Pulmonary artery endothelial cell (primary cell): ENCODE measurements around the gene DNPEP. TPM values are rescaled to one million over a fixed set of nuclear protein-coding genes. Genes with fewer than 3 reads are reported as not detected.

Experiments
- DNase-seq: peaks from one replicate; pipeline ENCODE4 v3.0.0-alpha.2; 2011; ENCODE audit warnings: low read depth, low spot score
- total RNA-seq: library from RNA; depleted of rRNA; stranded (reverse); fragments of >200 nt; gene quantifications from 2 replicates; pipeline ENCODE4 v1.2.3, GENCODE V29; 2014

DNPEP gene
- total RNA-seq: 50.0 and 60.6 TPM in 2 replicates

DNA sequence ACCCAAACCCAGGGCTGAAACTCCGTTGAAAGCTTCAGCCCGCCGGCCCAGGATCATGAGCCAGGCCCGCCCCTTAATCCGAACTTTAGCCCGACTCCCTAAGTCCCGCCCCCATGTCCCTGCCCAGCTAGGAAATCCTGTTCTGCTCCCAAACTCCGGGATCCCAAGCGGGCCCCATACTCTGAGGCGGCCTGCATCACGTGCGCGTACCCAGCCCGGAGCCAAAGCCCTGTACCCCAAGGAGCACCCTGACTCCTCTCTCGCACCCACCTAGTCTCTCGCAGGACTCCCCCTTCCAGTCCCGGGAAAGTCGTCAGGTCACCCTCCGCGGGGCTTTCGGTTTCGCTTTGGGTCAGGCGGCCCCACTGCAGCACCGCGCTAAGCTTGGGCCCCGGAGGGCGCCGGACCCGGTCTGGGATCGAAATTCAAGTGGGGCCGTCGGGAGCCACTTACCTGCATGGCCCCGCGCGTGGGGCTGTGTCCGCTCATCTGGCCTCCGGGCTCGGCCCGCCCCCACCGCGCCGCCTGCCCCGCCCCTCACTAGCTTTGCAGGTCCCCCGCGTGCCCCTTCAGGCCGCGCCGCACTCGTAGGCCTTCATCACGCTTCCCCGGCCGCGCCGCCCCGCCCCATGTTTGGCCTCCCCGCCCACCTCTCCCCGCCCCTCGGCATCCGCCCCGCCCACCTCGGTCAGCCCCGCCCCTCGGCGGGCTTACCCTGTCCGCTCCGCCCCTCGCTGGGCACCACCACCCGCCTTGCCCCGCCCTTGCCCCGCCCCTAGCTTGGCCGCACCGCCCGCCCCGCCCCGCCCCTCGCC, at the start of gene DNPEP:
DNPEP (minus strand) TSS at position 607 of the 815 bp plus-strand sequence; CDS start at position 489, 118 bp downstream.
- peak; percentile 71 for DNase-seq

DNA sequence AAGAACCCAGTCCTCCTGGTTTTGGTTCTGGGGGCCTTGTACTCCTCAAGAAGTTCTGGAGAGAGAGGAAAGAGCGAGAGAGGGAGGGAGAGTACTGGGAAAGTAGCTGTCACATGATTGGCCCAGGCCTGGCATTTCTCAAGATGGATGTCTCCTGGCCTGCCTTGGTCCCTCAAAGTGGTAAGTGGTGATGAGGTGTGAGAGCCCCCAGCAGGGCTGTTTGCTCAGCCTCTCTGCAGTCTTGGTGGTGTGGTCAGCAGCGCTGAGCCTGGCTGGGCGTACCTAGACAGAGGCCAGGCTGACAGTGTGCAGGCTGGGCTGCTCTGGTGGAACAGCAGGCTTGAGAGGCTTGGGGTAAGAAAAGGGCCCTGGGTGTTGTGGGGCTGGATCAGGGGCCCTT, 49.4 kb upstream of the DNPEP start:
- DNase-seq: no peak

DNA sequence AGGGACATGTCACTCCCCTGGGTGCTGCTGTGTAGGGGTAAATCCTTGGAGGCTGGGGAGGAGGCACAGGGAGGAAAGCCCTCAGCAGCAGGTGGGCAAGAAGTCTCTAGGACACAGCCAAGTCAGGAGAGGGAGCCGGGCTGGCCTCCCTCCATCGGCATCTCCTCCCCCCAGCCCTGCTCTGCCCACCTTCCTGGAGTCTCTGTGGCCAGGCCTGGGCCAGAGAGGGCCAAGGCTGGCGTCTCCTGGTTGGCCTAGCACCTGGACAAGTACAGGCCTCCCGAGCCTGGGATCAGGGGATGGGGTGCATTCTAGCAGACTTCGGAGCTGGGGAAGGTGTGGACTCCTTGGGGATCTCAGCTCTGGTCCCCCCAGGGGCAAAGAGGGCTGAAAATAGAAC, 48.8 kb upstream of the DNPEP start:
- DNase-seq: no peak

DNA sequence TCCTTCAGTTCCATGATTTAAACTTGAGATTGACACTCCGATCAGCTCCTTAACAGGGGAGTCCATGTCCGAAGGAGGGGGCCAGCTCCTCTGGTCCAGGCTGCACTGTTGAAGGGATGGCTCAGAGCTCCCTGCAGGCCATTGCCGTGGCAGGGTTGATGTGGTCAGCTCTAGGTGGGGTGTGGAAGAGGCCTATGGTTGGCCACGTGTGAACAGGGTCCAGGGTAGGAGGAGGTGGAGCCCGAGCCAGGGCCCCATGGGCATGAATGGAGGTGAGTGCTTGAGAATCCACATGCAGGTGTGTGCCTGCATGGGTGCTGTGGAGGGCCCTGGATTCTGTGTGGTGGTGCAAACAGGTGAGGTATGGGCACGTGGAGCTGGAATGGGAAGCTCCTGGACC, 48.0 kb upstream of the DNPEP start:
- DNase-seq: no peak

DNA sequence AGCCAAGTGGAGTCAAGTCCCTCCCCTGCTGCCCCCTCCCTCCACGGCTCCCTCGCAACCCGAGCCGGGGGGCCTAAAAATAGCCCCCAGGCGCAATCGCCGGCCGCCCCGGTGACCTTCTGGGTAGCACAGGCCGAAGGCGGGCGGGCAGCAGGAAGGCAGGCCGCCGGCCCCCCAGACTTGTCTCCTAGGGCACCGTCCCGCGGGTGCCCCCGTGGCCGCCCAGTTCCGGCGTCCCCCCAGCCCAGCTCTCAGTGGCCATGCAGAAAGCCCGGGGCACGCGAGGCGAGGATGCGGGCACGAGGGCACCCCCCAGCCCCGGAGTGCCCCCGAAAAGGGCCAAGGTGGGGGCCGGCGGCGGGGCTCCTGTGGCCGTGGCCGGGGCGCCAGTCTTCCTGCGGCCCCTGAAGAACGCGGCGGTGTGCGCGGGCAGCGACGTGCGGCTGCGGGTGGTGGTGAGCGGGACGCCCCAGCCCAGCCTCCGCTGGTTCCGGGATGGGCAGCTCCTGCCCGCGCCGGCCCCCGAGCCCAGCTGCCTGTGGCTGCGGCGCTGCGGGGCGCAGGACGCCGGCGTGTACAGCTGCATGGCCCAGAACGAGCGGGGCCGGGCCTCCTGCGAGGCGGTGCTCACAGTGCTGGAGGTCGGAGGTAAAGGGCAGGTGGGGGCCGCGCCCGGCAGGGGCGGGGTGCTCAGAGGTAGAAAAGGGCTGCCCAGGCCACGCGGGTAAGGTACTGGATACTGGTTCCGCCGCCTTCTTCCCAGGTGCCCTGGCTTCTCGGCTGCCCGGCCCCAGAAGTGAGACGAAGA, 47.2 kb upstream of the DNPEP start, which contains the start of gene SPEG:
SPEG (plus strand) TSS at position 126 of the 808 bp plus-strand sequence; CDS start at position 261, 135 bp downstream.
- no peak for DNase-seq

DNA sequence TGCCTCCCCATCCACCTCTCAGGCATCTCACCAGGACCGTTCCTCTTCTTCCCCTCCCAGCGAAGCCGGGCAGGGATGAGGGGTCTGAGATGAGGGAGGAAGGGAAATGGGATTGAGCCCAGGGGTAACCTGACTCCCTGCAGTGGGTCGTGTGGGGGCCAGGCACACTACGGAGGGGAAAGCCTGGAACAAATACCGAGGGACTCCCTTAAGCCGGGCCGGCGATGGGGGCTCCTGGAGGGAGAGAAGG, 46.7 kb upstream of the DNPEP start:
- no peak for DNase-seq

DNA sequence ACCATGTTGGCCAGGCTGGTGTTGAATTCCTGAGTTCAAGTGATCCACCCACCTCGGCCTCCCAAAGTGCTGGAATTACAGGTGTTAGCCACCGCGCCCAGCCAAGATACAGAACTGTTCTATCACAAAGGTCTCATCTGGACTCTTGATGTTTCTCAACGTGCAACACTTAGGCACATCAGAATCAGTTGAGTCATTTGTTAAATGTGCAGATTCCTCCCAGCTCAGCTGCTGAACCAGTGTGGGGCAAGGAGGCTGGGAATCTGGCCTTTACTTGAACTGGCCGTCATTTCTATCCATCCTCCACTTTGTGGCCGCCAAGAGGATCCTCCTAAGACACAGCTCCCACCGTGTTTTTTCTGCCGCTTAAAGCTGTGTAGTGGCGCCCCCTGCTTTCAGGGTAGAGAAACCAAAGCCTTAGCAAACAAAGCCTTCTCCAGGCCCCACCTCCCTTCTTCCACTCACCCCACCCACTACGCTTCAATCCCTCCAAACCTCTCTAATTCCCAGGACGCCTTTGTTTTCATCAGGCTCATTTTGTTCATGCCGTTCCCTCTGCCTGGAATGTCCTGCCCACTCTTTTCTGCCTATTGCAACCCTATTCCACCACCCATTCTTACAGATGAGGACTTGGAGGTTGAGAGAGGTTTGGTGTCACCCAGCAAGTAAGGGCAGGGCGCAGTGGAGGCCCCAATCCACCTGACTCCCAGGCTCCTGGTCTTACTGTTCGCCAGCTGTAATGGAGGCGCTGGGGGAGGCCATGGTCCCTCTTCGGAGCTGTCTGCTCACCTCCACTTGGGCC, 46.2 kb upstream of the DNPEP start:
- DNase-seq: no peak

DNA sequence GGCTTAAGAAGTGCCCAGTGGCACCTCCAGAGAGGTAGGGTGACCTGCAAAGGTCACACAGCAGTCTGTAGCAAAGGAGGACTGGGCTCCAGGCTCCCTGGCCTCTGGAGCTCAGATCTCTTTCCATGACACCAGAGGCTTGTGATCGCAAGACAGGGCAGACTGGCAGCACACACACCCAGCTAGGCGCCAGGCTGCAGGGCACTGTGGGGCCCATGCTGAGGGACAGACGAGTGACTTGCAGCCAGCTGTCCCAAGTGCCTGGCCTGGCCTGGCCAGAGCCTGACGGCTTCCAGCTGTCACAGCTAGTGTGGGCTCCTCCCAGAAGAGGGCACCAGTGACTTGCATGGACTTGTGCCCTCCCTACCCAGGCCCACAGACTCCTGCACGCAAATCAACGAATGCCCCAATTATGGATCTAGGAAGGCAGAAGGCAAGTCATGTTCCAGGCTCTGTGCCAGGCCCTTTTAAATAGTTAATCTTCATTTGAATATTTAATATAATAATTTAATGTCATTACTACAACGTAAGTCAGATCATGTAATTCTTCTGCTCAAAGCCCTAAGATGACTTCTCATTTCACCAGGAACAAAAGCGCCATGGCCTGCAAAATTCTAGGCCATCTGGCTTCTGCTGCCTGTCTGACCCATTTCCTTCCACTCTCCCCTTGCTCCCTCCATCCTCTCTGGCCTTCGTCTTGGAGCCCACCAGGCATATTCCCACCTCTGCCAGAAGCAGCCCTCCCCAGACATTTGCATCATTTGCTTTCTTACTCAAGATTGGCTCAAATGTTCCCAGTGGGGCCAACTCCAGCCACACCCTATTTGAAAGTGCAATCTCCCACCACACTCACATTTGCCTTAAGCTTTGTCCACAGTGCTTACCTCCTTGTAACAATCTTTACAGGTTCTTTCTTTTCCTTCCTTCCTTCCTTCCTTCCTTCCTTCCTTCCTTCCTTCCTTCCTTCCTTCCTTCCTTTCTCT, 43.2 kb upstream of the DNPEP start:
- no peak for DNase-seq

DNA sequence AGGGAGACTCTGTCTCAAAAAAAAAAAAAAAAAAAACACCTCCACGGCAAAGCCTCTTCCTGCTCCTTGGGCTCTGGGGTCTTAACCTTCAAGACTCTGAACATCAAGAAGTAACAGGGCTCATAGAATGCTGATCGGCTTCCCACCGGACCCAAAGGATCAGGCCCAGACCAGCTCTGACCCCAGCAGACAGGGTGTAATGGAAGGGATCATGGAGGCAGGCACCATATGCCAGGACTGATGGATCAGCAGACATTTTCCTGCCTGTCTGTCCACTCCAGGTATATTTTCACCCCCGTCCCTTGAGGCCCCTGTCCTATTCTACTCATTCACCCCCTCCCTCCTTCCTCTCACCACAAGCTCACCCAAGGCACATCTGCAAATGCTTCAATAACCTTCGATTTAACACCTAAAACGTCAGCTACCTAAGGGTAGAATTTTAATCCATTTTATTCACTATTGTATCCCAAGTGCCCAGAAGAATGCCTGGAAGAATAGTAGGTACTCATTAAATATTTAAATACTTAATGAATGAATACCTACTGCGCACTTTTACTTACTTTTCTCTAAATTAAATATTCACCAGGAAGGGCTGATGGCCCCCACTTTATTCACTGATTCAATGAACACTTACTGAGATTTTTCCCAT, 42.4 kb upstream of the DNPEP start:
- DNase-seq: no peak

DNA sequence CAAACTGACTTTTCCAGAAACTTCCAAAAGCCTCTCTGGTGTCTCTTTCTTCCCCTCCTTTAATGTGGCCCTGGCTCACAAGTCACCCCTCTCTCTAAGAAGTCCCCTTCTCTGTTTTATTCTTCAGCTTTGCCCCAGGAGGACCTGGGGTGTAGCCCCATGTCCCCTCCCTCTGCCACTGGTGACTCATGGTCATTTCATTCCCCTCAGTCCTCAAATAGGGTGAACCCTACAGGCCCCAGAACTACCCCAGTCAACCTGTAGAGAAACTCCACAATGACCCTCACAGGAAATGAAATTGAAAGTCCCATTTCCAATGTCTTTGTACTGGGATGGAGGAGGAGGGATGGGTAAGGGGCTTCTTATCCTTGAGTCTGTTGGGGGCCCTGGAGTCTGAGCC, 40.8 kb upstream of the DNPEP start:
- DNase-seq: no peak

DNA sequence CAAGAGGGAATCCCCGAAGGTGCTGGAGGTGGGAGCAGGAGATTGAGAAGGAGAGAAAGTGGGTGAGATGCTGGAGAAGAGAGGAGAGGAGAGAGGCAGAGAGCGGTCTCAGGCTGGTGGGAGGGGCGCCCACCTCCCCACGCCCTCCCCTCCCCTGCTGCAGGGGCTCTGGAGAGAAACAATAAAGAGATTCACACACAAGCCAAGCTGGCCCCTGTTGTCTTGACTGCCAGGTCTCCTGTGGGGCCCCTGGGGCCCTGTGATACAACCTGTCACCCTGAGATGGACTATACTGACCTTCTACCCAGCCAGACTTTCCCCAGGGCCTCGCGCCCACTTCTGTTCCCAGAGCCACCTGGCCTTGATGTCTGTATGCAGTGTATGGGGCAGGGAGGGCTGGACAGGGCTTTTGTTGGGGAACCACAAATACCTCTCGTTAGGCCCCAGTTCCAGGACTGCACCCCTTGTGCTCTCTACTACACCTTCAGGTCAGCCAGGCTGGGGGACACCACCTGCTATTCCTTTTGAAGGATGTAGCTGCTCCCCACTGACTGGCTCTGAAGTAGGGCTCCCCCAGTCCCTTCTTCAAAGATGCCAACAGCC, 38.9 kb upstream of the DNPEP start:
- DNase-seq: no peak

DNA sequence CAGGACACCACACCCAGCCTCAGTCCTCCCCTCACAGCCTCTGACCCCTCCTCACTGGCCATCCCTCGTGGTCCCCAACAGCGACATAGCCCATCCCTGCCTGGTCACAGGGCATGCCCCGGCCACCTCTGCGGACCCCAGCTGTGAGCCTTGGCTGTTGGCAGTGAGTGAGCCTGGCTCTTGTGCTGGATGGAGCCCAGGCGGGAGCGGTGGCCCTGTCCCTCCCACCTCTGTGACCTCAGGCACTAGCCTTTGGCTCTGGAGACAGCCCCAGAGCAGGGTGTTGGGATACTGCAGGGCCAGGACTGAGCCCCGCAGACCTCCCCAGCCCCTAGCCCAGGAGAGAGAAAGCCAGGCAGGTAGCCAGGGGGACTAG, 38.3 kb upstream of the DNPEP start:
- no peak for DNase-seq

DNA sequence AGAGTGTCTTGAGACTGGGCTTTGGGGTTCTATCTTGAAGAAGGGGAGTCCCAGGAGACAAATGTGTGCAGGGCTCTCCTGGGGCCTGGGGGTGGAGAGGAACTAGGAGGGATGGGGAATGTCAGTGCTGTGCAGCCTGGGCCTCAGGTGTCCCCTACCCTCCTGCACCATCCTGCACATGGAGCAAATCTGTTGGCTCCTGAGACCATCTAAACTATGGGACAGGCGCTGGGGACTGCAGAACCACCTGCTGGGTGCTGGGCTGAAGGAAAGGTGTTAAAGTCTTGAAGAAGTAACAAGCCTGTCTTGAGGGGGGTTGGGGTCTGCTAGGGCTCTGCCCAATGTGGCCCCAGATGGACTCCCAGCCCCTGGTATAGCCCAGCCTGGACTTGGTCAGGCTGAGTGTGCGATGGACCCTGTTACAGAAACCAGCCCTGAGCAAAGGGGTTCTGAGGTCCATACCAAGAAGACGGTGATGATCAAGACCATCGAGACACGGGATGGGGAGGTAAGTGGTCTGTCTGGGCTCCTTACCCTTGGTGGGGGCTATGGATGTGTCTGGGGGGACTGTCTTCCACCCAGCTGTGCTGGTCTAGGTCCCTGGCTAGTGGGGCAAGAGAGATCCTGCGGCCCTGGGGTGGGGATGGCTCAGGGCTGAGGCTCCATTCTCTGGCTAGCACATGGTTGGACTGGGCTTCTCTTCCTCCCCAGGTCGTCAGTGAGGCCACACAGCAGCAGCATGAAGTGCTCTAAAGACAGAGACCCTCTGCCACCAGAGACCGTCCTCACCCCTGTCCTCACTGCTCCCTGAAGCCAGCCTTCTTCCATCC, 37.7 kb upstream of the DNPEP start:
- no peak for DNase-seq

DNA sequence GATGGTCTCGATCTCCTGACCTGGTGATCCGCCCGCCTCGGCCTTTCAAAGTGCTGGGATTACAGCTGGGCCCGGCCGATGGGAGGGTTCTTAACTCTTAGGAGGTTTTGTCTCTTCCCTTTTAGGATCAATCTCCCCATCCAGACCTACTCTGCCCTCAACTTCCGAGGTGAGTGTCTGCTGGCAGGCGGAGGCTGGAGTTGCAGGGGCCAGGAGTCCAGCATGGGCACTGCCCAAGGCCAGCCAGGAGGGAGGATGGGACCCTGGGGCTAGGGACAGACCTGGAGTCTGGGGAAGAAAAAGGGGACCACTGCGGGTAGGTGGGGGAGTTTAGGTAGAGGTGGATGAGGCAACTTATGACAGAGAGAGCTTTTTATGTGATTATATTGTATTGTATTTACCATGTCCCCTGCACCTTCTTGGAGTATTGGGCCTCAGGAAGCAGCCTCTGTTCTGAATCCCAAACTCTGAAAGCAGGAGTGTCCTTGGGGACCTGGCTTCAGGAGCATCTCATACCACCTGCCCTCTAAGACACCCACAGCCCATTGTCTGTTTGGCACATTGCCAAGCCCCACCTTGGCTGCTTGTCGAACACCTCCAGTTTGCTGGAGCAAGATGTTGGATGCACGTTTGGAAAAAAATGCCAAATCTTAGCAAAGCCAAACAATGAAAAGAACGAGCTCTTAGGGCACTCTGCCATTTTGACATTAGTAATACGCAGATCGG, 36.1 kb upstream of the DNPEP start:
- no peak for DNase-seq

DNA sequence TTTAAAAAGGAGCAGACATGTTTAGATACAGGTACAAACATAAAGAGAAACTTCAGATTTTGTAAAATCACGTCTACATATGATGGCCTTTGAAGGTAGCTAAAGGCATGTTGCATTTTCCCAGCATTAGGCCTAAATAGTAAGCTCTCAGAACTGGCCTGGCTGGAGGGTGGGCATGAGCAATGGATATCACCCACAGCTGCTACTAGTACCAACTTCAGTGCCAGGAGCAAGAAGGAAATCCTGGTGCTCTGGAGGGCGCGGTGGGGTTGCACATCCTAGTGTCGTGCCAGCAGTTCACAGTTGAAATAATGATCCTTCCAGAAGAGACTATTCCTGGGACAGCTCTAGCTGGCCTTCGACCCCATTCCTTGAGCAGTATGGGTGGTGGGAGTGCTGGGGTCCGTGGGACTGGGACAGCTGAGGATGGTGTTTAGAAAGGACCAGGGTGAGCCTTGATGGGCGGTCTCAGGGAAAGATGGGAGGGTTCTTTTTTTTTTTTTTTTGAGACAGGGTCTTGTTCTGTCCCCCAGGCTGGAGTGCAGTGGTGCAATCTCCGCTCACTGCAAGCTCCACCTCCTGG, 35.3 kb upstream of the DNPEP start:
- DNase-seq: no peak

DNA sequence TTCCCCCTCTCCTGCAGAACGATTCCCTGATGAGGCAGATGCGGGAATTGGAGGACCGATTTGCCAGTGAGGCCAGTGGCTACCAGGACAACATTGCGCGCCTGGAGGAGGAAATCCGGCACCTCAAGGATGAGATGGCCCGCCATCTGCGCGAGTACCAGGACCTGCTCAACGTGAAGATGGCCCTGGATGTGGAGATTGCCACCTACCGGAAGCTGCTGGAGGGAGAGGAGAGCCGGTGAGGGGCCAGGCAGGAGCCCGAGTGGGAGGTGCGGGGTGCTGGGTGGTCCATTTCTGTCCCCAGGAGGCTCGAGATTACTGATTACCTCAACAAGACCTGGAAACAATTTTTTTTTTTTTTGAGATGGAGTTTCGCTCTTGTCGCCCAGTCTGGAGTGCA, 33.6 kb upstream of the DNPEP start:
- DNase-seq: no peak

DNA sequence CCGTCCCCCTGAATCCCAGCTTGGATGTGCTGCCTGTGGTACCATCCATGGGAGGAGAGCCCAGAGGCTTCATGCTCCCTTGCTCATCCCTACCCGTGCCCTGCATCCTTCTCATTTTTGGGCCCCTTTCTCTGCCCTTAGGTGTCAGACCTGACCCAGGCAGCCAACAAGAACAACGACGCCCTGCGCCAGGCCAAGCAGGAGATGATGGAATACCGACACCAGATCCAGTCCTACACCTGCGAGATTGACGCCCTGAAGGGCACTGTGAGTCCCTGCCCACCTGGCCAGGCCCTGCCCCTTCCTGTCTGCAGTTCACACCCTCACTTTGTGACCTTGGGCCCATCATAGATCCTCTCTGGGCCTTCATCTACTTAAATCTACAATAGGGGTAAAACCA, 33.0 kb upstream of the DNPEP start:
- DNase-seq: no peak
